Natural killer cell (primary cell): ENCODE data around the gene C1orf21. TPM values are rescaled to one million over a fixed set of nuclear protein-coding genes. Genes with fewer than 3 reads are reported as not detected.

Experiments
- ATAC-seq, 3 donors: fragments of 150-1000 bp in 2 of 3; fragments of 200-7000 bp in 1 of 3; cut with Tn5 transposase; 1 replicate in 1 of 3; 2 replicates in 2 of 3; pipeline ENCODE4 v1.10.0; 2021; ENCODE audit warnings: mild to moderate bottlenecking in 2 of 3, moderate library complexity in 2 of 3
- DNase-seq, 2 donors: peaks; one replicate each; pipeline versions ENCODE4 v3.0.0 to v3.0.0-alpha.2; 2013 to 2021; ENCODE audit warnings: mixed read lengths in 1 of 2
- H3K27ac ChIP-seq: one replicate; pipeline ENCODE4 v1.5.1; 2013; ENCODE audit warnings: mild to moderate bottlenecking, low read length
- H3K27me3 ChIP-seq: one replicate; pipeline ENCODE4 v1.6.1; 2013; ENCODE audit warnings: low read length; ENCODE audit not compliant: control insufficient read depth, insufficient read depth
- H3K36me3 ChIP-seq: one replicate; pipeline ENCODE4 v1.6.1; 2013; ENCODE audit warnings: low read length; ENCODE audit not compliant: control insufficient read depth, insufficient read depth
- H3K4me1 ChIP-seq: one replicate; pipeline ENCODE4 v1.6.1; 2013; ENCODE audit warnings: low read length; ENCODE audit not compliant: control insufficient read depth, insufficient read depth
- H3K4me3 ChIP-seq: one replicate; pipeline ENCODE4 v1.5.1; 2013; ENCODE audit warnings: low read length
- H3K9me3 ChIP-seq: one replicate; pipeline ENCODE4 v1.6.1; 2013; ENCODE audit warnings: low read length; ENCODE audit not compliant: control insufficient read depth, insufficient read depth
- H3K27ac Mint-ChIP-seq, 2 donors: one replicate each; pipeline ENCODE4 v1.8.0; 2022; ENCODE audit warnings: mild to moderate bottlenecking in 2 of 2, mixed read lengths in 2 of 2, moderate library complexity in 1 of 2
- H3K27me3 Mint-ChIP-seq, 2 donors: one replicate each; pipeline ENCODE4 v1.8.0; 2022; ENCODE audit warnings: low read depth in 2 of 2, mixed read lengths in 2 of 2
- H3K36me3 Mint-ChIP-seq: one replicate; pipeline ENCODE4 v1.8.0; 2022; ENCODE audit warnings: mixed read lengths
- H3K4me1 Mint-ChIP-seq, 2 donors: one replicate each; pipeline ENCODE4 v1.8.0; 2022; ENCODE audit warnings: mixed read lengths in 2 of 2
- H3K4me3 Mint-ChIP-seq: one replicate; pipeline ENCODE4 v1.8.0; 2022; ENCODE audit warnings: mild to moderate bottlenecking, moderate library complexity, mixed read lengths
- H3K9me3 Mint-ChIP-seq, 2 donors: one replicate each; pipeline ENCODE4 v1.8.0; 2022; ENCODE audit warnings: mixed read lengths in 2 of 2
- CTCF ChIP-seq: fragments of 200-600 bp; IDR thresholded peaks from one replicate; pipeline ENCODE4 v1.8.0; 2022; ENCODE audit warnings: antibody characterized with exemption
- WGBS: methylation state at CpG from one replicate; pipeline ENCODE4 v1.1.7; 2013; ENCODE audit warnings: missing lambda C conversion rate; ENCODE audit not compliant: insufficient coverage; 5-methylcytosine and 5-hydroxymethylcytosine counted together
- intact Hi-C: fragments of 100-400 bp; cut with micrococcal nuclease; formaldehyde crosslinking; loops from one replicate; pipeline ENCODE4 v1.14.2; 2022
- total RNA-seq, 4 donors: library from RNA; stranded (reverse); fragments of 120-200 nt in 1 of 4; gene quantifications; one replicate each; pipeline versions ENCODE4 v1.2.3 to v1.2.4, GENCODE V29; 2013 to 2022

The C1orf21 gene
- total RNA-seq, 3 donors from 2014 or later (not counting 1 experiment from before 2014, with no cell fraction given), result 84.3 to 111 (median 88.3) TPM

- intact Hi-C loops, result no loop called here
- H3K27ac ChIP-seq, result no peak overlapping the region
- H3K27me3 Mint-ChIP-seq, result peaks cover 25 to 58% of the 10 kb centered on the region in 2 donors
- peaks cover 2% of the 10 kb centered on the region for H3K27me3 ChIP-seq
- no peaks in the 10 kb centered on the region for H3K4me1 Mint-ChIP-seq
- H3K4me3 ChIP-seq, result no peak overlapping the region
- H3K36me3 Mint-ChIP-seq, result no peaks in the 10 kb centered on the region
- no peak overlapping the region for H3K4me3 Mint-ChIP-seq
- no peak overlapping the region for H3K27ac Mint-ChIP-seq
- TF ChIP-seq CTCF, result no peak
- DNase-seq (no peak), ATAC-seq (no peak)
- no peaks in the 10 kb centered on the region for H3K4me1 ChIP-seq
- H3K36me3 ChIP-seq, result no peaks in the 10 kb centered on the region
- 89% methylated on average over 6 of the region's 9 CpGs for WGBS
- H3K9me3 Mint-ChIP-seq, result no peaks in the 10 kb centered on the region
- no peaks in the 10 kb centered on the region for H3K9me3 ChIP-seq
These were observed 285.3 kb downstream of the C1orf21 start for GRCh38 chr1:184672013-184672726.

GRCh38 chr1:184673305-184673704, 286.5 kb downstream of the C1orf21 start:
- H3K4me1 ChIP-seq, result no peaks in the 10 kb centered on the region
- 88% methylated on average over 9 of the region's 9 CpGs for WGBS
- peaks cover 25 to 58% of the 10 kb centered on the region in 2 donors for H3K27me3 Mint-ChIP-seq
- H3K27ac ChIP-seq, result no peak overlapping the region
- no peaks in the 10 kb centered on the region for H3K36me3 ChIP-seq
- H3K27ac Mint-ChIP-seq, result no peak overlapping the region
- H3K4me3 ChIP-seq, result no peak overlapping the region
- no peak overlapping the region for H3K4me3 Mint-ChIP-seq
- DNase-seq (no peak), ATAC-seq (no peak)
- TF ChIP-seq CTCF, result no peak
- H3K36me3 Mint-ChIP-seq, result no peaks in the 10 kb centered on the region
- H3K9me3 ChIP-seq, result no peaks in the 10 kb centered on the region
- H3K4me1 Mint-ChIP-seq, result no peaks in the 10 kb centered on the region
- H3K27me3 ChIP-seq, result peaks cover 2% of the 10 kb centered on the region
- no peaks in the 10 kb centered on the region for H3K9me3 Mint-ChIP-seq
- intact Hi-C loops, result no loop called here

GRCh38 chr1:184677344-184677743, 290.5 kb downstream of the C1orf21 start:
- Histone ChIP-seq H3K4me1 (no peaks in the 10 kb centered on the region), H3K36me3 (no peaks in the 10 kb centered on the region), H3K9me3 (no peaks in the 10 kb centered on the region), H3K27me3 (peaks cover 2% of the 10 kb centered on the region), H3K4me3 (no peak overlapping the region), H3K27ac (no peak overlapping the region)
- Mint-ChIP-seq H3K4me3 (no peak overlapping the region), H3K27me3 (peaks cover 12 to 36% of the 10 kb centered on the region in 2 donors), H3K4me1 (no peaks in the 10 kb centered on the region), H3K36me3 (peaks cover 6% of the 10 kb centered on the region), H3K27ac (no peak overlapping the region), H3K9me3 (peaks cover 0 to 3% of the 10 kb centered on the region in 2 donors)
- ATAC-seq, result no peak
- no peak for TF ChIP-seq CTCF
- no peak for DNase-seq
- intact Hi-C loops, result no loop called here
